Measurements from ENCODE around the gene CACNA1S.

Gene CACNA1S

GRCh38 chr1:201115390-201115937, 3.2 kb upstream of the CACNA1S start:
- no peak for DNase-seq

- DNase-seq, result peak; percentile 80
These were observed 2.3 kb upstream of the CACNA1S start for GRCh38 chr1:201114245-201115131.

- no peak for DNase-seq
These were observed 1.4 kb upstream of the CACNA1S start for GRCh38 chr1:201113451-201114244.

- DNase-seq, result no peak
These were observed 700 bp upstream of the CACNA1S start for GRCh38 chr1:201112926-201113325.

GRCh38 chr1:201111672-201112071, 554 bp downstream of the CACNA1S start:
- DNase-seq, result no peak

GRCh38 chr1:201111156-201111555, 1.1 kb downstream of the CACNA1S start:
- no peak for DNase-seq

GRCh38 chr1:201110616-201111015, 1.6 kb downstream of the CACNA1S start:
- no peak for DNase-seq

GRCh38 chr1:201110138-201110537, 2.1 kb downstream of the CACNA1S start:
- no peak for DNase-seq

- DNase-seq, result no peak
These were observed 2.6 kb downstream of the CACNA1S start for GRCh38 chr1:201109651-201110050.

GRCh38 chr1:201108614-201109013, 3.6 kb downstream of the CACNA1S start:
- no peak for DNase-seq

GRCh38 chr1:201105688-201106087, 6.5 kb downstream of the CACNA1S start:
- DNase-seq, result no peak

GRCh38 chr1:201104141-201104540, 8.1 kb downstream of the CACNA1S start:
- DNase-seq, result no peak

- DNase-seq, result no peak
These were observed 8.6 kb downstream of the CACNA1S start for GRCh38 chr1:201103666-201104065.

- no peak for DNase-seq
These were observed 11.9 kb downstream of the CACNA1S start for GRCh38 chr1:201100169-201100930.

- no peak for DNase-seq
These were observed 13.1 kb downstream of the CACNA1S start for GRCh38 chr1:201098992-201099677.

- DNase-seq, result no peak
These were observed 15.0 kb downstream of the CACNA1S start for GRCh38 chr1:201096977-201097856.

GRCh38 chr1:201096041-201096461, 16.2 kb downstream of the CACNA1S start:
- DNase-seq, result no peak

- DNase-seq, result no peak
These were observed 16.6 kb downstream of the CACNA1S start for GRCh38 chr1:201095581-201095980.

- DNase-seq, result no peak
These were observed 17.4 kb downstream of the CACNA1S start for GRCh38 chr1:201094832-201095231.

GRCh38 chr1:201093962-201094361, 18.3 kb downstream of the CACNA1S start:
- no peak for DNase-seq

GRCh38 chr1:201093561-201093960, 18.7 kb downstream of the CACNA1S start:
- no peak for DNase-seq

Data from stimulated activated CD4-positive, alpha-beta T cell treated with anti-CD3 and anti-CD28 coated beads, Interleukin-2, amount 100 ng/mL, for 24 hours (primary cell).